ENCODE results near the gene ZBTB21. TPM values are rescaled to one million over a fixed set of nuclear protein-coding genes. Genes with fewer than 3 reads are reported as not detected.
A peak's percentile ranks its signal among the peaks of the same experiment; 100 is the strongest.

ZBTB21 gene
- total RNA-seq, 1 donor from 2014 or later: 21.2 TPM

DNA sequence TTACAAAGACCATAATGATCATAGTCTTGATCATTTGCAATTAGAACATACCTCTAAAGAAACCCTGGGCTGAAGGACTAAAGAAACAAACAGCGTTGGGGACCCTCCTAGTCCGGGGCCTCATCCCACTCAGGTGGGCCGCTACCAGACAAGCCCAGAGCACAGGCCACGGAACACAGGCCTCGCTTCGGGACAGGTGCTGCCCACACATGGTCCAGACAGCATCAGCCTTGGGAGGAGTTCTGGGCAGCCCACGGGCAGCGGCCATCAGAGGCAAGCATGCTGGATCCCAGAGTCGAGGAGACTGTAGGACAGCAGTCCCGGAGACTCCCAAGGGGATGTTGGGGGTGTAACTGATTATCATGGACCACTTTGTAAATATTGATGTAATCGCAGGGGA, 61.3 kb downstream of the ZBTB21 start:
- DNase-seq (ENCODE audit: low spot score): peak; percentile 68
- Mint-ChIP-seq H3K27ac (ENCODE audit: unreplicated experiment) (no peak overlapping the region), H3K36me3 (ENCODE audit: low read depth) (no peaks in the 10 kb centered on the region), H3K27me3 (ENCODE audit: low read depth) (no peaks in the 10 kb centered on the region), H3K4me3 (ENCODE audit: unreplicated experiment) (no peak overlapping the region), H3K4me1 (ENCODE audit: low read depth) (peaks cover 18% of the 10 kb centered on the region), H3K9me3 (ENCODE audit: low read depth) (no peaks in the 10 kb centered on the region)
- TF ChIP-seq, protein P1, sequence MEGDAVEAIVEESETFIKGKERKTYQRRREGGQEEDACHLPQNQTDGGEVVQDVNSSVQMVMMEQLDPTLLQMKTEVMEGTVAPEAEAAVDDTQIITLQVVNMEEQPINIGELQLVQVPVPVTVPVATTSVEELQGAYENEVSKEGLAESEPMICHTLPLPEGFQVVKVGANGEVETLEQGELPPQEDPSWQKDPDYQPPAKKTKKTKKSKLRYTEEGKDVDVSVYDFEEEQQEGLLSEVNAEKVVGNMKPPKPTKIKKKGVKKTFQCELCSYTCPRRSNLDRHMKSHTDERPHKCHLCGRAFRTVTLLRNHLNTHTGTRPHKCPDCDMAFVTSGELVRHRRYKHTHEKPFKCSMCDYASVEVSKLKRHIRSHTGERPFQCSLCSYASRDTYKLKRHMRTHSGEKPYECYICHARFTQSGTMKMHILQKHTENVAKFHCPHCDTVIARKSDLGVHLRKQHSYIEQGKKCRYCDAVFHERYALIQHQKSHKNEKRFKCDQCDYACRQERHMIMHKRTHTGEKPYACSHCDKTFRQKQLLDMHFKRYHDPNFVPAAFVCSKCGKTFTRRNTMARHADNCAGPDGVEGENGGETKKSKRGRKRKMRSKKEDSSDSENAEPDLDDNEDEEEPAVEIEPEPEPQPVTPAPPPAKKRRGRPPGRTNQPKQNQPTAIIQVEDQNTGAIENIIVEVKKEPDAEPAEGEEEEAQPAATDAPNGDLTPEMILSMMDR (IDR thresholded peaks at IDR 0.05): no peak

DNA sequence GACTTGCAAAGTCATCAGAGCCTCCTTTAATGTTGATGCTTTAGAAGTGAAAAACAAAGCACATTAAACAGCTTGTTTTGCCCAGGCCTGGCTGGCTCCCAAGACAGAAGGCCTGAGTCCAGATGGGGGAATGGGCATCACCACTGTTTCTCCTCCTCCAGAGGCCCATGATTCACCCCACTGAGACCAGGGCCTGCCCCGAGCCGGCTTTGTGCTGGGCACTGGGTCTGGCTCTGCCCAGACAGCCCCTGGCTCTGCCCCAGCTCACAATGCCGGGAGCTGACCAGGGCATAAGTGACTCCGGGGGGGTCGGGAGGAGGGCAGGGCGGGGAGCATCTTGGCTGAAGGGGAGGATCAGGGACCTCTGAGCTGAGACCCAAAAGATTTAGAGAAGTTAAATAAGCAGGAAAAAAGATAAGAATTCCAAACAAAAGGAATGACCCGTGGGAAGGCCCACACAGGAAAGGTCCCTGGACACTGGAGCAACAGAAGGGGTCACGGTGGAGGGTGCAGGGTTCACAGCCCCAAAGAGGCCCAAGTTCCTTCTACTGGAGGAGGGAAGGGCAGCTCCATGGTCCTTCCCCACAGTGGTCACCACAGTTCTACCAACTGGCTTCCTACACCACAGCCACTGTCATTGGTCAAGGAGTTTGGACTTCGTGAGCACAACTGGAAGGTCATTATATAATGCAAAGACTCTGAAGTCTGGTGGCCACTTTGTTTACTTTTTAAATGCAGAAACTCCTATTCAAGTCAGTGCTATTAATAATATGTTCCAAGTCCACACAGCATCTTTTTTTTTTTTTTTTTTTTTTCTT, 61.9 kb downstream of the ZBTB21 start:
- H3K27ac Mint-ChIP-seq (ENCODE audit: unreplicated experiment): no peak overlapping the region

DNA sequence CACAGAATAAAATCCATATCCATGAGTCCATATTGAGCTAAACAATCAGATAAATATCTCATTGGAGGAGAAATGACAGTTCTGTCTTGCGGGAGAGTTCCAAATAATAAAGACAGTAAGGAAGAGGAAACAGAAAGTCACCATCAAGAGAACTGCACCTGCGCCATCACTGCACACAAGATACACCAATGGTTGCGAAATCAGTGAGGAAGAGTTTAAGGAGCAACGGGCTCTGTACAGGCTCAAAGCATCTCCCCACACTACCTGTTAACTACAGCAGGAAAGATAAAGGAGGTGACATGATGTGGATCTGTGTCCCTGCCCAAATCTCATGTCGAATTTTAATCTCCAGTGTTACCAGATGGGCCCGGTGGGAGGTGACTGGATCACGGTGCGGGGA, 64.2 kb downstream of the ZBTB21 start:
- TF ChIP-seq, protein P1 (IDR thresholded peaks at IDR 0.05): no peak
- H3K27ac Mint-ChIP-seq (ENCODE audit: unreplicated experiment): no peak overlapping the region

More for the DNA sequence above, 61.9 kb downstream of the ZBTB21 start:
- no peaks in the 10 kb centered on the region for H3K9me3 Mint-ChIP-seq (ENCODE audit: low read depth)
- DNase-seq (ENCODE audit: low spot score): peak; percentile 75
- H3K27me3 Mint-ChIP-seq (ENCODE audit: low read depth): no peaks in the 10 kb centered on the region
- H3K4me1 Mint-ChIP-seq (ENCODE audit: low read depth): peaks cover 18% of the 10 kb centered on the region
- no peaks in the 10 kb centered on the region for H3K36me3 Mint-ChIP-seq (ENCODE audit: low read depth)
- TF ChIP-seq, protein P1 (IDR thresholded peaks at IDR 0.05): no peak
- no peak overlapping the region for H3K4me3 Mint-ChIP-seq (ENCODE audit: unreplicated experiment)

DNA sequence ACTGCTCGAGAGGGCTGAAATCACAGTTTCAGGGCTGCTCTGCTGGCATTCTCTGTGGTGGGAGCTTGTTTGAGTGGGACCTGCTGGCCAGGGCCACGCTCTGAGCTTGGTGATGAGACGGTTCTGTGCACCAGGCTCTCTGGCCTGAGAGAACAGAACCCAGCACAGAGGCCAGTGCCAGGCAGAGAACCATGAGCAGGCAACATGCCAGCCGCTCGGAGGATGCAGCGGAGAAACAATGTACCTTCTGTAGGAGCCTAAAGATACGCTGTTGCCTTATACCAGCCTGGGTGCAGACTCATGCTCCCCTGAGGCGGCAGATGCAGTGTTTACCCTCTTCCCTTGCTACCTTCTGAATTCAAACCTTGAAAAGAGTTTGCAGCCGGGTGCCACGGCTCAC, 66.3 kb downstream of the ZBTB21 start:
- Mint-ChIP-seq H3K4me3 (ENCODE audit: unreplicated experiment) (no peak overlapping the region), H3K4me1 (ENCODE audit: low read depth) (peaks cover 8% of the 10 kb centered on the region), H3K9me3 (ENCODE audit: low read depth) (no peaks in the 10 kb centered on the region), H3K27ac (ENCODE audit: unreplicated experiment) (no peak overlapping the region), H3K27me3 (ENCODE audit: low read depth) (no peaks in the 10 kb centered on the region), H3K36me3 (ENCODE audit: low read depth) (peaks cover 6% of the 10 kb centered on the region)
- peak; percentile 34 for DNase-seq (ENCODE audit: low spot score)
- TF ChIP-seq, protein P1 (IDR thresholded peaks at IDR 0.05): no peak

More for the DNA sequence above, 64.2 kb downstream of the ZBTB21 start:
- H3K4me1 Mint-ChIP-seq (ENCODE audit: low read depth): peaks cover 8% of the 10 kb centered on the region
- no peaks in the 10 kb centered on the region for H3K9me3 Mint-ChIP-seq (ENCODE audit: low read depth)
- no peak overlapping the region for H3K4me3 Mint-ChIP-seq (ENCODE audit: unreplicated experiment)
- no peaks in the 10 kb centered on the region for H3K27me3 Mint-ChIP-seq (ENCODE audit: low read depth)
- DNase-seq (ENCODE audit: low spot score): peak; percentile 14
- H3K36me3 Mint-ChIP-seq (ENCODE audit: low read depth): peaks cover 3% of the 10 kb centered on the region

DNA sequence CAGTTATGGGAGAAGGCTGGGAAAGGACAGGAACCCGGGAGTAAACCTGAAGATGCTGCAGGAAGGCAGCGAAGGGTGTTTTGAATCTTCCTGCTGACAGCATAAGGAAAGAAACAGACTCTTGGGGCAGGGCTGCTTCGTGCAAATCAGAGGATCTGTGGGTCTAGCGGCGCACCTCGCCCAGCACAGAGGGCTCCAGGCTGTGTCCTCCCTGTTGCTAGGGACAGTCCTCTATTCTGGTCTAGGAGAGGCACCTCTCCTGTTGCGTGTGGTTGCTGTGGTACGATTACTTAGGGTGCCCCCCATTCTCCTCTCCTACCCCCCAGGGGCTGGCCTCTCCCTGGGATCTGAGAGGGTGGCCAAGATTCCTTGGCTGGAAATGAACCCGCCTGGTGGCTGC, 67.7 kb downstream of the ZBTB21 start:
- Mint-ChIP-seq H3K27me3 (ENCODE audit: low read depth) (no peaks in the 10 kb centered on the region), H3K4me3 (ENCODE audit: unreplicated experiment) (no peak overlapping the region), H3K27ac (ENCODE audit: unreplicated experiment) (no peak overlapping the region), H3K4me1 (ENCODE audit: low read depth) (no peaks in the 10 kb centered on the region), H3K36me3 (ENCODE audit: low read depth) (peaks cover 6% of the 10 kb centered on the region), H3K9me3 (ENCODE audit: low read depth) (no peaks in the 10 kb centered on the region)
- DNase-seq (ENCODE audit: low spot score): peak; percentile 56
- TF ChIP-seq, protein P1 (IDR thresholded peaks at IDR 0.05): no peak

All from chondrocyte (in vitro differentiated cells).